ENCODE measurements around the gene CFAP161. TPM values are rescaled to one million over a fixed set of nuclear protein-coding genes. Genes with fewer than 3 reads are reported as not detected.

Gene CFAP161
- polyA plus RNA-seq, 1 donor (not counting 4 experiments of a cell fraction or from before 2014, with no cell fraction given), result not detected

DNA sequence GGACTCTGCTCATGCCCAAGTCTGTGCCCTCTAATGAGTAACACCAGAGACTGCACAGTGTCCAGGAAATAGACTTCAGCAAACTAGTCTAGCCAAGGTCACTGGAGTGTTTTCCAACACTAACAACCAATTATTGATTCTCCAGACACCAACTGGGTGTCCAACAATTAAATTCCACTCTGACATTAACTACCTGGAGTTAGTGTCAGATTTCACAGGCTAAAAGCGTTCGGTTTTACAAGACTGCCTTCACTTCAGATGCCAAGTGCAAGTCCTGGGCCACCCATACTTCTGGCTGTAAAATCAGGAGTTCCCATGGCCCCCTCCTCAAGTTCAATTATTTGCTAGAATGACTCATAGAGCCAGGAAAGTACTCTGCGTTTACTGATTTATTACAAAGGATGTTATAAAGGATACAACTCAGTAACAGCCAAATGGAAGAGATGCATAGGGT is 20.8 kb upstream of the CFAP161 start:
- H3K27me3 ChIP-seq (ENCODE audit: control insufficient read depth, extremely low read depth, insufficient read depth, low read length), result peaks cover 1% of the 10 kb centered on the region
- peaks cover 5% of the 10 kb centered on the region for H3K9me1 ChIP-seq (ENCODE audit: control insufficient read depth, extremely low read depth, insufficient read depth, low read length)
- H2AFZ ChIP-seq (ENCODE audit: control insufficient read depth, low read length), result no peak overlapping the region
- no peak overlapping the region for H3K4me2 ChIP-seq (ENCODE audit: control insufficient read depth, extremely low read depth, insufficient read depth, low read depth, low read length)
- FAIRE-seq, result no peak
- no peaks in the 10 kb centered on the region for H3K9me3 ChIP-seq (ENCODE audit: control insufficient read depth, low read depth, low read length)
- peaks cover 31% of the 10 kb centered on the region for H3K4me1 ChIP-seq (ENCODE audit: control insufficient read depth, extremely low read depth, insufficient read depth, low read length)
- H3K9ac ChIP-seq (ENCODE audit: control insufficient read depth, extremely low read depth, insufficient read depth, low read length), result no peak overlapping the region
- H3K27ac ChIP-seq (ENCODE audit: control insufficient read depth, insufficient read depth, low read length), result no peak overlapping the region
- DNase-seq (ENCODE audit: low read depth, low spot score), result no peak
- no peaks in the 10 kb centered on the region for H4K20me1 ChIP-seq (ENCODE audit: control insufficient read depth, extremely low read depth, insufficient read depth, low read length)
- dilution Hi-C loops (cut with MboI; ENCODE audit: extremely low pct_ligation_motif_present, low sequenced_read_pairs), result no loop called here
- no peaks in the 10 kb centered on the region for H3K36me3 ChIP-seq (ENCODE audit: control insufficient read depth in 2 of 2, extremely low read depth in 1 of 2, insufficient read depth in 2 of 2, low read length in 2 of 2)
- H3K79me2 ChIP-seq (ENCODE audit: control insufficient read depth, insufficient read depth, low read length), result no peaks in the 10 kb centered on the region
- no peak overlapping the region for H3K4me3 ChIP-seq (ENCODE audit: control insufficient read depth in 2 of 3, extremely low read depth in 1 of 3, insufficient read depth in 2 of 3, low read depth in 1 of 3, low read length in 3 of 3)
- TF ChIP-seq, protein P1, sequence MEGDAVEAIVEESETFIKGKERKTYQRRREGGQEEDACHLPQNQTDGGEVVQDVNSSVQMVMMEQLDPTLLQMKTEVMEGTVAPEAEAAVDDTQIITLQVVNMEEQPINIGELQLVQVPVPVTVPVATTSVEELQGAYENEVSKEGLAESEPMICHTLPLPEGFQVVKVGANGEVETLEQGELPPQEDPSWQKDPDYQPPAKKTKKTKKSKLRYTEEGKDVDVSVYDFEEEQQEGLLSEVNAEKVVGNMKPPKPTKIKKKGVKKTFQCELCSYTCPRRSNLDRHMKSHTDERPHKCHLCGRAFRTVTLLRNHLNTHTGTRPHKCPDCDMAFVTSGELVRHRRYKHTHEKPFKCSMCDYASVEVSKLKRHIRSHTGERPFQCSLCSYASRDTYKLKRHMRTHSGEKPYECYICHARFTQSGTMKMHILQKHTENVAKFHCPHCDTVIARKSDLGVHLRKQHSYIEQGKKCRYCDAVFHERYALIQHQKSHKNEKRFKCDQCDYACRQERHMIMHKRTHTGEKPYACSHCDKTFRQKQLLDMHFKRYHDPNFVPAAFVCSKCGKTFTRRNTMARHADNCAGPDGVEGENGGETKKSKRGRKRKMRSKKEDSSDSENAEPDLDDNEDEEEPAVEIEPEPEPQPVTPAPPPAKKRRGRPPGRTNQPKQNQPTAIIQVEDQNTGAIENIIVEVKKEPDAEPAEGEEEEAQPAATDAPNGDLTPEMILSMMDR (optimal IDR thresholded peaks at IDR 0.05 in 1 of 3, IDR thresholded peaks at IDR 0.05 in 1 of 3, conservative IDR thresholded peaks at IDR 0.05 in 1 of 3; ENCODE audit: extremely low read depth in 1 of 3, insufficient read depth in 2 of 3, low read length in 3 of 3), result no peak
- TF ChIP-seq EZH2 (IDR thresholded peaks at IDR 0.05; ENCODE audit: low read length), result no peak

DNA sequence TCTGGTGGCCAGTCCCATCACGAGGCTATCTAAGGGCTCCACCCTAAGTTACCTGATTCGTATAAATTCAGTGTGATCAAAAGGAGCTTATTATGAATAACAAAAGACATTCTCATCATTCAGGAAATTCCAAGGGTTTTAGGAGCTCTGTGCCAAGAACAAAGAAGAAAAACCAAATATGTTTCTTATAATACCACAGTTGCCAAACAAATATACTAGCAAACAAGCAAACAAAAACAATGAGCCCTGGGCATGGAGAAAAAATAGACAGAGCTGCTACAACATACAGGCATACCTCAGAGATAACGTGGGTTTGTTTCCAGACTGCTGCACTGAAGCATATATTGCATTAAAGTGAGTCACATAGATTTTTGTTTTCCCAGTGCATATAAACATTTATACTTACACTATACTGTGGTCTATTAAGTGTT is 20.2 kb upstream of the CFAP161 start:
- Histone ChIP-seq H4K20me1 (ENCODE audit: control insufficient read depth, extremely low read depth, insufficient read depth, low read length) (no peaks in the 10 kb centered on the region), H3K4me1 (ENCODE audit: control insufficient read depth, extremely low read depth, insufficient read depth, low read length) (peaks cover 31% of the 10 kb centered on the region), H3K27me3 (ENCODE audit: control insufficient read depth, extremely low read depth, insufficient read depth, low read length) (peaks cover 6% of the 10 kb centered on the region), H2AFZ (ENCODE audit: control insufficient read depth, low read length) (no peak overlapping the region), H3K27ac (ENCODE audit: control insufficient read depth, insufficient read depth, low read length) (no peak overlapping the region), H3K36me3 (ENCODE audit: control insufficient read depth in 2 of 2, extremely low read depth in 1 of 2, insufficient read depth in 2 of 2, low read length in 2 of 2) (no peaks in the 10 kb centered on the region), H3K4me2 (ENCODE audit: control insufficient read depth, extremely low read depth, insufficient read depth, low read depth, low read length) (no peak overlapping the region), H3K9me3 (ENCODE audit: control insufficient read depth, low read depth, low read length) (no peaks in the 10 kb centered on the region), H3K9me1 (ENCODE audit: control insufficient read depth, extremely low read depth, insufficient read depth, low read length) (peaks cover 5% of the 10 kb centered on the region), H3K9ac (ENCODE audit: control insufficient read depth, extremely low read depth, insufficient read depth, low read length) (no peak overlapping the region), H3K79me2 (ENCODE audit: control insufficient read depth, insufficient read depth, low read length) (no peaks in the 10 kb centered on the region), H3K4me3 (ENCODE audit: control insufficient read depth in 2 of 3, extremely low read depth in 1 of 3, insufficient read depth in 2 of 3, low read depth in 1 of 3, low read length in 3 of 3) (no peak overlapping the region)
- TF ChIP-seq EZH2 (IDR thresholded peaks at IDR 0.05; ENCODE audit: low read length), result no peak
- TF ChIP-seq, protein P1 (optimal IDR thresholded peaks at IDR 0.05 in 1 of 3, IDR thresholded peaks at IDR 0.05 in 1 of 3, conservative IDR thresholded peaks at IDR 0.05 in 1 of 3; ENCODE audit: extremely low read depth in 1 of 3, insufficient read depth in 2 of 3, low read length in 3 of 3), result no peak
- FAIRE-seq (no peak), DNase-seq (ENCODE audit: low read depth, low spot score) (no peak)
- dilution Hi-C loops (cut with MboI; ENCODE audit: extremely low pct_ligation_motif_present, low sequenced_read_pairs), result no loop called here
